SK-N-SH (cell line): ENCODE results near the gene HRCT1. TPM values are rescaled to one million over a fixed set of nuclear protein-coding genes. Genes with fewer than 3 reads are reported as not detected.

Source experiments
- CTCF ChIA-PET: fragments of 300-600, 350-600 bp; formaldehyde crosslinking; extraction: SDS; loops from one replicate; lab custom pipeline; 2021; lab: Yijun Ruan, JAX
- POLR2A ChIA-PET: fragments of 350-600 bp; sonication (Branson Sonifier 250); formaldehyde crosslinking; extraction: SDS; loops from one replicate; lab custom pipeline; 2020; ENCODE audit warnings: antibody characterized with exemption, inconsistent platforms; lab: Yijun Ruan, JAX
- DNase-seq: peaks from one replicate; pipeline ENCODE4 v3.0.0; 2012
- H2AFZ ChIP-seq: fragments of 200-600 bp; sonication (generic); 2 replicates; pipeline ENCODE4 v1.8.1; 2016; ENCODE audit warnings: antibody characterized with exemption, mild to moderate bottlenecking, low read depth
- H3F3A ChIP-seq: fragments of 200-600 bp; sonication (generic); replicated peaks from 2 replicates; pipeline ENCODE3; 2016; ENCODE audit warnings: antibody characterized with exemption, mild to moderate bottlenecking; ENCODE audit not compliant: insufficient read depth
- H3K27ac ChIP-seq, 2 experiments: fragments of 200-500 bp in 1 of 2; fragments of 200-600 bp in 1 of 2; sonication (Bioruptor generic) in 1 of 2; sonication (generic), shearing (Covaris generic) in 1 of 2; 2 replicates each; pipeline versions ENCODE4 v1.5.1 to v1.6.1; 2014 to 2016; ENCODE audit warnings: low read depth in 2 of 2, inconsistent platforms in 1 of 2, low read length in 1 of 2, mild to moderate bottlenecking in 1 of 2, mixed read lengths in 1 of 2
- H3K27me3 ChIP-seq: fragments of 200-600 bp; sonication (generic), shearing (Covaris generic); 2 replicates; pipeline ENCODE4 v1.6.1; 2016; ENCODE audit warnings: mixed run types; ENCODE audit not compliant: insufficient read depth
- H3K36me3 ChIP-seq, 2 experiments: fragments of 200-500 bp in 1 of 2; fragments of 200-600 bp in 1 of 2; sonication (Bioruptor generic) in 1 of 2; sonication (generic) in 1 of 2; replicated peaks in 1 of 2; 2 replicates each; pipeline versions ENCODE3 to v1.5.1; 2014 to 2016; ENCODE audit warnings: low read length in 1 of 2, mild to moderate bottlenecking in 1 of 2; ENCODE audit not compliant: insufficient read depth in 2 of 2, control insufficient read depth in 1 of 2
- H3K4me1 ChIP-seq, 2 experiments: fragments of 200-500 bp in 1 of 2; fragments of 200-600 bp in 1 of 2; sonication (Bioruptor generic) in 1 of 2; sonication (generic), shearing (Covaris generic) in 1 of 2; 2 replicates each; pipeline versions ENCODE4 v1.5.1 to v1.6.1; 2014 to 2016; ENCODE audit warnings: low read depth in 1 of 2, low read length in 1 of 2, mixed run types in 1 of 2; ENCODE audit not compliant: insufficient read depth in 2 of 2, control insufficient read depth in 1 of 2
- H3K4me2 ChIP-seq: fragments of 200-600 bp; sonication (generic), shearing (Covaris generic); 2 replicates; pipeline ENCODE4 v1.6.1; 2017; ENCODE audit warnings: mixed run types
- H3K4me3 ChIP-seq, 2 experiments: fragments of 200-500 bp in 1 of 2; fragments of 200-600 bp in 1 of 2; sonication (Bioruptor generic) in 1 of 2; sonication (generic), shearing (Covaris generic) in 1 of 2; 2 replicates each; pipeline versions ENCODE4 v1.5.1 to v1.8.1; 2014 to 2016; ENCODE audit warnings: low read depth in 2 of 2, inconsistent platforms in 1 of 2, low read length in 1 of 2, mild to moderate bottlenecking in 1 of 2, mixed read lengths in 1 of 2, moderate library complexity in 1 of 2
- H3K79me2 ChIP-seq: fragments of 200-600 bp; sonication (generic); 2 replicates; pipeline ENCODE4 v1.8.1; 2017; ENCODE audit warnings: mild to moderate bottlenecking; ENCODE audit not compliant: insufficient read depth
- H3K9ac ChIP-seq: fragments of 200-600 bp; sonication (generic); 2 replicates; pipeline ENCODE4 v1.6.1; 2017; ENCODE audit warnings: mixed run types
- H3K9me2 ChIP-seq: fragments of 200-600 bp; sonication (generic); 2 replicates; pipeline ENCODE4 v1.6.1; 2017; ENCODE audit warnings: mixed run types
- H3K9me3 ChIP-seq: fragments of 200-600 bp; sonication (generic); 2 replicates; pipeline ENCODE4 v1.6.1; 2017; ENCODE audit warnings: mixed run types, mild to moderate bottlenecking, moderate library complexity
- H4K20me1 ChIP-seq: fragments of 200-600 bp; sonication (generic); 2 replicates; pipeline ENCODE4 v1.6.1; 2017; ENCODE audit warnings: mild to moderate bottlenecking, mixed run types; ENCODE audit not compliant: insufficient read depth
- ELF1 ChIP-seq: IDR thresholded peaks from 2 replicates; pipeline ENCODE4 v1.4.0; 2012
- EZH2phosphoT487 ChIP-seq: fragments of 200-600 bp; sonication (generic); IDR thresholded peaks from 2 replicates; pipeline ENCODE4 v1.6.1; 2017; ENCODE audit warnings: low read depth, mixed run types, mild to moderate bottlenecking, antibody characterized with exemption, moderate library complexity, borderline replicate concordance
- GABPA ChIP-seq: IDR thresholded peaks from 2 replicates; pipeline ENCODE4 v1.4.0; 2012; ENCODE audit warnings: low read depth, mild to moderate bottlenecking
- JUND ChIP-seq: IDR thresholded peaks from 2 replicates; pipeline ENCODE4 v1.4.0; 2012
- MAX ChIP-seq: IDR thresholded peaks from 2 replicates; pipeline ENCODE4 v1.4.0; 2012; ENCODE audit warnings: low read depth
- MXI1 ChIP-seq: IDR thresholded peaks from 2 replicates; pipeline ENCODE4 v1.6.1; 2012; ENCODE audit warnings: mild to moderate bottlenecking, low read depth, low read length, improper control_type of control experiment
- NFIC ChIP-seq: IDR thresholded peaks from 2 replicates; pipeline ENCODE4 v1.4.0; 2012; ENCODE audit warnings: borderline replicate concordance
- NRF1 ChIP-seq: IDR thresholded peaks from 2 replicates; pipeline ENCODE4 v1.6.1; 2012; ENCODE audit warnings: low read depth, mild to moderate bottlenecking, low read length
- PBX3 ChIP-seq: IDR thresholded peaks from 2 replicates; pipeline ENCODE4; 2012
- POLR2AphosphoS5 ChIP-seq: IDR thresholded peaks from 2 replicates; pipeline ENCODE4 v1.6.1; 2012; ENCODE audit warnings: low read depth, low read length
- RAD21 ChIP-seq: IDR thresholded peaks from 2 replicates; pipeline ENCODE4 v1.6.1; 2012; ENCODE audit warnings: mild to moderate bottlenecking, low read length
- REST ChIP-seq: IDR thresholded peaks from 2 replicates; pipeline ENCODE4 v1.6.1; 2012; ENCODE audit warnings: mild to moderate bottlenecking, low read depth, low read length, moderate library complexity
- RFX5 ChIP-seq: IDR thresholded peaks from 2 replicates; pipeline ENCODE4 v1.6.1; 2012; ENCODE audit warnings: mild to moderate bottlenecking, improper control_type of control experiment, low read length
- RXRA ChIP-seq: IDR thresholded peaks from 2 replicates; pipeline ENCODE4 v1.4.0; 2012; ENCODE audit warnings: low read depth, mild to moderate bottlenecking, borderline replicate concordance
- SMC3 ChIP-seq: IDR thresholded peaks from 2 replicates; pipeline ENCODE4 v1.6.1; 2012; ENCODE audit warnings: low read depth, low read length, improper control_type of control experiment
- TCF12 ChIP-seq: IDR thresholded peaks from 2 replicates; pipeline ENCODE4 v1.4.0; 2012
- TEAD4 ChIP-seq: IDR thresholded peaks from 2 replicates; pipeline ENCODE4 v1.4.0; 2012; ENCODE audit warnings: mild to moderate bottlenecking, borderline replicate concordance; ENCODE audit not compliant: insufficient read depth
- USF1 ChIP-seq: IDR thresholded peaks from 2 replicates; pipeline ENCODE4 v1.4.0; 2012; ENCODE audit warnings: low read depth, borderline replicate concordance
- WGBS: methylation state at CpG from one replicate; pipeline ENCODE4 v1.1.6; 2017; ENCODE audit warnings: low lambda C conversion rate; 5-methylcytosine and 5-hydroxymethylcytosine counted together
- polyA plus RNA-seq, 3 experiments: library from polyadenylated mRNA; depleted of rRNA; stranded (reverse); fragments of >200 nt; gene quantifications; 2 replicates each; pipeline ENCODE4 v1.2.3, GENCODE V29; 2012

The HRCT1 gene
- polyA plus RNA-seq, 1 of the 3 experiments (the other 2 are of a cell fraction): 3.0 TPM

GRCh38 chr9:35944841-35945240, 38.8 kb downstream of the HRCT1 start:
- no peaks in the 10 kb centered on the region for H3F3A ChIP-seq
- H3K27me3 ChIP-seq: no peaks in the 10 kb centered on the region
- H3K9me3 ChIP-seq: no peaks in the 10 kb centered on the region
- no peaks in the 10 kb centered on the region for H3K9me2 ChIP-seq
- no peak overlapping the region for H3K9ac ChIP-seq
- H4K20me1 ChIP-seq: no peaks in the 10 kb centered on the region
- no peaks in the 10 kb centered on the region for H3K36me3 ChIP-seq
- H3K79me2 ChIP-seq: no peaks in the 10 kb centered on the region
- H2AFZ ChIP-seq: peak overlapping the region; percentile 92; the same call in 1 of the 2 replicates
- H3K4me3 ChIP-seq: no peak overlapping the region
- POLR2A ChIA-PET: interaction anchor here (1.3 kb wide), 1 partner anchor 39 kb away, joined by 5 read pairs; the partner anchor contains the start of gene HRCT1
- peaks cover 0 to 2% of the 10 kb centered on the region in 2 experiments; a peak in 1 of 4 replicates for H3K4me1 ChIP-seq
- no peak overlapping the region for H3K27ac ChIP-seq
- WGBS: 100% methylated on average over 3 of the region's 3 CpGs
- no peak overlapping the region for H3K4me2 ChIP-seq
- TF ChIP-seq TEAD4 (no peak), ELF1 (no peak), NFIC (no peak), RFX5 (no peak), SMC3 (no peak), RXRA (no peak), PBX3 (no peak), EZH2phosphoT487 (no peak), NRF1 (no peak), GABPA (no peak), MXI1 (no peak), MAX (no peak), RAD21 (no peak), USF1 (no peak), POLR2AphosphoS5 (no peak), REST (no peak), TCF12 (no peak), JUND (no peak)
- CTCF ChIA-PET: interaction anchor here (0.9 to 8.8 kb wide), 20 partner anchors 10 to 176 kb away, joined by 3 to 94 read pairs (median 6); partner anchors contain the start of gene HRCT1
- DNase-seq: no peak
